AG04450 (cell line): ENCODE data around the gene PIP5K1C. TPM values are rescaled to one million over a fixed set of nuclear protein-coding genes. Genes with fewer than 3 reads are reported as not detected.
A peak's percentile ranks its signal among the peaks of the same experiment; 100 is the strongest.

ENCODE experiments used
- CTCF ChIA-PET: fragments of 300-600, 350-600 bp; formaldehyde crosslinking; extraction: SDS; loops from one replicate; lab custom pipeline; 2022; ENCODE audit warnings: antibody characterized with exemption, inconsistent platforms; lab: Charles Lee
- POLR2A ChIA-PET: fragments of 350-600 bp; formaldehyde crosslinking; extraction: SDS; loops from one replicate; lab custom pipeline; 2021; ENCODE audit warnings: antibody characterized with exemption, inconsistent platforms; lab: Yijun Ruan, JAX
- DNase-seq: peaks from one replicate; pipeline ENCODE4 v3.0.0-alpha.2; 2011; ENCODE audit warnings: low read depth, low spot score
- H3K27ac ChIP-seq: one replicate; pipeline ENCODE4 v1.5.1; 2012; ENCODE audit warnings: low read depth, low read length, control low read depth
- H3K27me3 ChIP-seq: one replicate; pipeline ENCODE4 v1.6.0; 2012; ENCODE audit warnings: low read length; ENCODE audit not compliant: control insufficient read depth, insufficient read depth
- H3K4me3 ChIP-seq: 2 replicates; pipeline ENCODE4 v1.5.1; 2011; ENCODE audit warnings: mild to moderate bottlenecking, low read depth, low read length, control low read depth
- H3K9me3 ChIP-seq: 2 replicates; pipeline ENCODE4 v1.5.1; 2012; ENCODE audit warnings: low read length; ENCODE audit not compliant: control insufficient read depth, insufficient read depth
- CTCF ChIP-seq: IDR thresholded peaks from 2 replicates; pipeline ENCODE4 v1.5.1; 2011; ENCODE audit warnings: low read depth, low read length, control low read depth, inconsistent platforms
- polyA plus RNA-seq: library from polyadenylated mRNA; depleted of rRNA; stranded (reverse); fragments of >200 nt; gene quantifications from 2 replicates; pipeline ENCODE4 v1.2.3, GENCODE V29; 2011

Gene PIP5K1C
- polyA plus RNA-seq, 1 experiment, result 10.3 TPM

GRCh38 chr19:3687393-3687773, 12.9 kb downstream of the PIP5K1C start:
- H3K27me3 ChIP-seq, result no peaks in the 10 kb centered on the region
- POLR2A ChIA-PET, result no interaction called here
- CTCF ChIA-PET, result no interaction called here
- H3K27ac ChIP-seq, result no peak overlapping the region
- peaks cover 37% of the 10 kb centered on the region for H3K9me3 ChIP-seq
- no peak for DNase-seq
- H3K4me3 ChIP-seq, result no peak overlapping the region
- no peak for TF ChIP-seq CTCF

- no peak for DNase-seq
- no peaks in the 10 kb centered on the region for H3K27me3 ChIP-seq
- no peak overlapping the region for H3K27ac ChIP-seq
- no peak for TF ChIP-seq CTCF
- no peak overlapping the region for H3K4me3 ChIP-seq
- H3K9me3 ChIP-seq, result peaks cover 20% of the 10 kb centered on the region
- ChIA-PET CTCF (no interaction called here), POLR2A (no interaction called here)
Measured at GRCh38 chr19:3684817-3685410, 15.4 kb downstream of the PIP5K1C start.

GRCh38 chr19:3684054-3684816, 16.0 kb downstream of the PIP5K1C start:
- H3K27me3 ChIP-seq, result no peaks in the 10 kb centered on the region
- ChIA-PET CTCF (no interaction called here), POLR2A (no interaction called here)
- peaks cover 20% of the 10 kb centered on the region for H3K9me3 ChIP-seq
- H3K27ac ChIP-seq, result no peak overlapping the region
- H3K4me3 ChIP-seq, result no peak overlapping the region
- DNase-seq, result no peak
- no peak for TF ChIP-seq CTCF

GRCh38 chr19:3683405-3684053, 16.7 kb downstream of the PIP5K1C start:
- no peak overlapping the region for H3K27ac ChIP-seq
- no peak overlapping the region for H3K4me3 ChIP-seq
- ChIA-PET POLR2A (no interaction called here), CTCF (no interaction called here)
- H3K9me3 ChIP-seq, result peaks cover 20% of the 10 kb centered on the region
- H3K27me3 ChIP-seq, result no peaks in the 10 kb centered on the region
- no peak for DNase-seq
- TF ChIP-seq CTCF, result no peak

GRCh38 chr19:3682741-3683404, 17.4 kb downstream of the PIP5K1C start:
- H3K9me3 ChIP-seq, result peaks cover 20% of the 10 kb centered on the region
- no peaks in the 10 kb centered on the region for H3K27me3 ChIP-seq
- no peak overlapping the region for H3K4me3 ChIP-seq
- H3K27ac ChIP-seq, result peak overlapping the region; percentile 11
- ChIA-PET POLR2A (no interaction called here), CTCF (no interaction called here)
- DNase-seq, result no peak
- TF ChIP-seq CTCF, result no peak
